Measurements from ENCODE around the gene RNF224.
"Not testable (repeated sequence)": the region's sequence is repeated elsewhere in the genome, so short reads cannot be mapped to it uniquely, and the experiment has no call there.

The RNF224 gene

GRCh38 chr9:137254624-137255447 lies 27.5 kb downstream of the RNF224 start, which contains the start of gene NELFB:
NELFB (plus strand) TSS chr9:137255327.
- DNase-seq: peak; percentile 91 to 96

- no peak for DNase-seq
Observed at GRCh38 chr9:137255448-137256114, 28.3 kb downstream of the RNF224 start.

DNA sequence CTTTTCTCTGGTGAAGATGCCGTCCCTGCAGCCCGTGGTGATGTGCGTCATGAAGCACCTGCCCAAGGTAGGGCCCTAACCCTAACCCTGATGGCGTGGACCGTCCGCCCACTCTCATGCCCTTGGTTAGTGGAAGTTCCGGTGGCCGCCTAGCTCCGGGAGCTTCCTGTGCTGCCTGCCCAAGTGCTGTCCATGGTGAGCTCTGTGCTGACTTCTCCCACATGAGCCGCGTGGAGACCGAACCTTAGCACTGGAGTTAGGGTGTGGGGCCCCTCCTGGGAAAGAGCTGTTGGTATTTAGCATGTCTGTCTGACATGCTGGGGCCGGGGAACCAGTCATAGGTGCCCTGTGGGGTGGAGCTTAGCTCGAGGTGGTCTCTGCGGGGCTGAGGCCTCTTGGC lies 29.1 kb downstream of the RNF224 start:
- no peak for DNase-seq

- DNase-seq: no peak
Observed at GRCh38 chr9:137256856-137257255, 29.6 kb downstream of the RNF224 start.

DNA sequence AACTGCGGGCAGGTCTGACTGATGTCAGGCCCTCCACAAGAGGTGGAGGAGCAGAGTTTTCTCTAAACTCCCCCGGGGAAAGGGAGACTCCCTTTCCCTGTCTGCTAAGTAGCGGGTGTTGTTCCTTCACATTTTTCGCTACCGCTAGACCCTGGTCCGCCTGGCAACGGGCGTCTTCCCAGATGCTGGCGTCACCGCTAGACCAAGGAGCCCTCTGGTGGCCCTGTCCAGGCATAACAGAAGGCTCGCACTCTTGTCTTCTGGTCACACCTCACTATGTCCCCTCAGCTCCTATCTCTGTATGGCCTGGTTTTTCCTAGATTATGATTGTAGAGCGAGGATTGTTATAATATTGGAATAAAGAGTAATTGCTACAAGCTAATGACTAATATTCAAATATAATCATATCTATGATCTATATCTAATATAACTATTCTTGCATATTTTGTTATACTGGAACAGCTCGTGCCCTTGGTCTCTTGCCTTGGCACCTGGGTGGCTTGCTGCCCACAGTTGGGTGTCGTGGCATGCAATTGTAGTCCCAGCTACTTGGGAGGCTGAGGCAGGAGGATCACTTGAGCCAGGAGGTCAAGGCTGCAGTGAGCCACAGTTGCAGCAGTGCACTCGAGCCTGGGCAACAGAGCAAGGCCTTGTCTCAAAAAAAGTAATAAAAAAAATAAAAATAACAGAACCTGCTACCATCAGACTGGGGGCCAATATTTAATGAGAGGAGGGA lies 35.0 kb downstream of the RNF224 start:
- not testable (repeated sequence) for DNase-seq

DNA sequence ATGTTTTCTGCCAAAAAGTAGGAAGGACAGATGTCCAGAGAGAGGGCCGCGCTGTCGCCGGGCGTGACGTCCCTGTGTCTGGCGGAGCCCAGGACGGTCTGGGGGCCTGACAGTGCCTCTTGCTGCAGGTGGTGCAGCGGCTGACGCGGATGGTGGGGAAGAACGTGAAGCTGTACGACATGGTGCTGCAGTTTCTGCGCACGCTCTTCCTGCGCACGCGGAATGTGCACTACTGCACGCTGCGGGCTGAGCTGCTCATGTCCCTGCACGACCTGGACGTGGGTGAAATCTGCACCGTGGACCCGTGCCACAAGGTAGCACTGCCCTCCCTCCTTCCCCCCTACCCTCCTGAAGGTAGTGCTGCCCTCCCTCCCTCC lies 35.6 kb downstream of the RNF224 start:
- no peak for DNase-seq

- no peak for DNase-seq
Observed at GRCh38 chr9:137263506-137263905, 36.2 kb downstream of the RNF224 start.

GRCh38 chr9:137264067-137264466 lies 36.8 kb downstream of the RNF224 start:
- DNase-seq: no peak

GRCh38 chr9:137265496-137266161 lies 38.3 kb downstream of the RNF224 start:
- DNase-seq: no peak

- DNase-seq: no peak
Observed at GRCh38 chr9:137266162-137266527, 38.8 kb downstream of the RNF224 start.

DNA sequence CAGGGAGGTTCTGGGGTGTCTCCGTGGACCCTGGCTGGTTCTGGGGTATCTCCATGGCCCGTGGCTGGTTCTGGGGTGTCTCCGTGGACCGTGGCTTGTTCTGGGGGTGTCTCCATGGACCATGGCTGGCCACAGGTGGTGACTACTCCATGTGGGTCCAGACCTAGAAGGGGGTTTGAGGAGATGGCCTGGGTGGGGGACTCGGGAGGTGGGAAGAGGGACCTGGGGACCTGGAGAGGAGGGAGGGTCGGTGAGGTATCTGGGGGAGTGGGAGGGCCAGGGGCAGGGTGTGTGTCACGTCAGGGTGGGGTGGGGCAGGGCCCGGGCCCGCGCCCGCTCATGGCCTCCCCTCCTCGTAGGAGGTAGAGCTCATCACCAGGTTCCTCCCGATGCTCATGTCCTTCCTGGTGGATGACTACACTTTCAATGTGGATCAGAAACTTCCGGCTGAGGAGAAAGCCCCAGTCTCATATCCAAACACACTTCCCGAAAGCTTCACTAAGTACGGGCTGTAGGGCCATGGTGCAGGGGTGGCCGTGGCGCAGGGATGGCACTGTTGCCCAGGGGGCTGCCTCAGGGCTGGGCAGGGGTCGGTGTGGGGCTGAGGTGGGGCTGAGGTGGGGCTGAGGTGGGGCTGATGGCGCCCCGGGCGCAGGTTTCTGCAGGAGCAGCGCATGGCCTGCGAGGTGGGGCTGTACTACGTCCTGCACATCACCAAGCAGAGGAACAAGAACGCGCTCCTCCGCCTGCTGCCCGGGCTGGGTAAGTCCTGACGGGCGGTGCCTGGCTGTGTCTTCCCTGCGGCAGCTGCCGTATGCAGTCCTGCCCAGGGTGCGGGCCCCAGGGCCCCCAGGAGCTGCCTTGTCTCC lies 39.5 kb downstream of the RNF224 start:
- no peak for DNase-seq

- no peak for DNase-seq
Observed at GRCh38 chr9:137267933-137268355, 40.6 kb downstream of the RNF224 start.

- DNase-seq: no peak
Observed at GRCh38 chr9:137268538-137269201, 41.4 kb downstream of the RNF224 start.

DNA sequence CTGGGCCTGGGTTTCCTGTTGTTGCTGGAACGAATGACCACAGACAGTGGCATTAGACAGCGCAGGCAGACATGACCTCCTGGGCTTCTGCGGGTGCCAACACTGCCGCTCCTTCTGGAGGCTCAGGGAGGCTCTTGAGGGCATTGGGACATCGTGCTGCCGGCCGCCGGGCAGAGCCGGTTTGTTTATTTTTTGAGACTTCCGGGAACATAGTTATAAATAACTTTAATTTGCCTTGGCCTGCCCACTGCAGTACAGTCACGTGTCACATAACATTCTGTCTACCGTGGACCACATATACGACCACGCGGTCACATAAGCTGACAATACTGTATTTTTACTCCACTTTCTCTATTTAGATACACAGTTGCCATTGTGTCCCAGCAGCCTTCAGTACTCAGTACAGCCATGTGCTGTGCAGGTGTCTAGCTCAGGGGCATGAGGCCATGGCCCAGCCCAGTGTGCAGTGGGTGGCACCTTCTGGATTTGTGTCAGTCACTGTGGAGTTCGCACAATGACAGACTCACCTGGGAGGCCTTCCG lies 42.0 kb downstream of the RNF224 start:
- DNase-seq: no peak

GRCh38 chr9:137270929-137271695 lies 43.8 kb downstream of the RNF224 start:
- DNase-seq: peak in 1 of 2 donors; percentile 24

DNA sequence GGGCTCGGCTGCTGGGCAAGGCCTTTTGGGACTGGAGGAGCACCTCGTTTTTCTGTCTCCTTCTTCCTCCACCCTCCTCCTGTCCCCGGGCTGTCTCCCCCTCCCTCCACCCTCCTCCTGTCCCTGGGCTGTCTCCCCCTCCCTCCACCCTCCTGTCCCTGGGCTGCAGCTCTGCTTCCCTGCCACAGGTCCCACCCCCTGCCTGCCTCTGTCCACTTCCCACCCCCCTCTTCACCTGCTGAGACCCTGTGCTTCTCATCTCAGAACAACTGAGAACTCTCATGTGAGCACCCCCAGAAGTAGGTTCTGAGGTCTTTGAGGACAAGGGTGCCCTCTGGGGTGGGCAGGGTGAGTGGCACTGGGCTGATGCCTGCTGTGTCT lies 44.4 kb downstream of the RNF224 start:
- DNase-seq: no peak

- no peak for DNase-seq
Observed at GRCh38 chr9:137272241-137273094, 45.2 kb downstream of the RNF224 start.

DNA sequence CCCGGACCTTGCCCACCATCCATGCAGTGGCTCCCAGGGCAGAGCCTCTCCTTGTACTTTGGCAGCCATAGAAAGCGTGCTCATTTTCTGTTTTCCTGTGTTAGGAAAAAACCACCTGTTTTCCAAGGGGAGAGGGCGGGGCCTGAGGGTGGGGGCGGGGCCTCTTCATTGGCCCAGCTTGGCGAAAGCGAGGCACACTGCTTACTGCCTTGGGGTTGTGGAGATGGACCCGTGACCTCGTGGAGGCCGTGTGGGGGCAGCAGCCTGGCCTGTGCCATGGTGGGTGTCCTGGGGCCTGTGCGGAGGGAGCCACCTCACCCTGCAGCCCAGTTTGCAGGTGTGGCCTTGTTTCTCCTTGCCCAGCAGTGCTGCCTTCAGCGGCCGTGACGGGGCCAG lies 45.8 kb downstream of the RNF224 start:
- DNase-seq: no peak

GRCh38 chr9:137273611-137274320 lies 46.5 kb downstream of the RNF224 start:
- DNase-seq: no peak

All from CD4-positive, alpha-beta T cell treated with Interferon alpha-2 for 1 hour (primary cell).